HepG2 (cell line): ENCODE measurements around the gene P3H2.

Experiments
- CTCF ChIP-seq: sonication (generic); formaldehyde crosslinking; IDR thresholded peaks from 2 replicates; pipeline ENCODE4 v1.5.0; 2020; ENCODE audit warnings: mild to moderate bottlenecking, missing genetic modification reagents, moderate library complexity
- DNMT1 ChIP-seq: sonication (generic); formaldehyde crosslinking; IDR thresholded peaks from 2 replicates; pipeline ENCODE4 v1.5.1; 2020; ENCODE audit warnings: mild to moderate bottlenecking, missing genetic modification reagents
- EP300 ChIP-seq, 3 experiments: sonication (generic) in 1 of 3; formaldehyde crosslinking in 1 of 3; IDR thresholded peaks; 2 replicates each; pipeline versions ENCODE4 v1.5.1 to v1.6.1; 2011 to 2020; ENCODE audit warnings: low read depth in 2 of 3, low read length in 2 of 3, borderline replicate concordance in 1 of 3, improper control_type of control experiment in 1 of 3, mild to moderate bottlenecking in 1 of 3, missing genetic modification reagents in 1 of 3, moderate library complexity in 1 of 3
- ETV6 ChIP-seq: sonication (generic); formaldehyde crosslinking; conservative IDR thresholded peaks from 2 replicates; pipeline ENCODE4 v1.4.0; 2020; ENCODE audit warnings: missing genetic modification reagents
- EZH2 ChIP-seq: conservative IDR thresholded peaks from 2 replicates; pipeline ENCODE4 v1.6.1; 2012; ENCODE audit warnings: mild to moderate bottlenecking, low read depth, low read length, moderate library complexity
- KDM1A ChIP-seq: IDR thresholded peaks from 2 replicates; pipeline ENCODE4 v1.6.1; 2016; ENCODE audit warnings: missing compliant biosample characterization
- MAX ChIP-seq: IDR thresholded peaks from 2 replicates; pipeline ENCODE4 v1.6.1; 2012; ENCODE audit warnings: inconsistent platforms
- MAZ ChIP-seq, 2 experiments: sonication (generic) in 1 of 2; formaldehyde crosslinking in 1 of 2; IDR thresholded peaks; 2 replicates each; pipeline versions ENCODE4 v1.5.0 to v1.6.1; 2012 to 2020; ENCODE audit warnings: low read depth in 2 of 2, mild to moderate bottlenecking in 2 of 2, borderline replicate concordance in 1 of 2, improper control_type of control experiment in 1 of 2, low read length in 1 of 2, missing genetic modification reagents in 1 of 2, moderate library complexity in 1 of 2
- POLR2A ChIP-seq, 2 experiments: IDR thresholded peaks; 2 replicates each; pipeline ENCODE4 v1.6.1; 2011; ENCODE audit warnings: low read depth in 2 of 2, low read length in 2 of 2, mild to moderate bottlenecking in 1 of 2, moderate library complexity in 1 of 2; ENCODE audit not compliant: insufficient read depth in 1 of 2
- REXO4 ChIP-seq: sonication (generic); formaldehyde crosslinking; IDR thresholded peaks from 2 replicates; pipeline ENCODE4 v1.8.0; 2022; ENCODE audit warnings: missing genetic modification reagents, mild to moderate bottlenecking, borderline replicate concordance
- SMAD3 ChIP-seq: sonication (generic); formaldehyde crosslinking; IDR thresholded peaks from 2 replicates; pipeline ENCODE4 v1.4.0; 2020; ENCODE audit warnings: missing genetic modification reagents
- ZNF235 ChIP-seq: sonication (generic); formaldehyde crosslinking; IDR thresholded peaks from 2 replicates; pipeline ENCODE4 v1.8.1; 2023; ENCODE audit warnings: mild to moderate bottlenecking, missing genetic modification reagents, borderline replicate concordance
- ZNF704 ChIP-seq: sonication (generic); formaldehyde crosslinking; IDR thresholded peaks from 2 replicates; pipeline ENCODE4 v1.8.1; 2023; ENCODE audit warnings: mild to moderate bottlenecking, inconsistent platforms, moderate library complexity, missing genetic modification reagents, borderline replicate concordance

- TF ChIP-seq REXO4 (CRISPR knock-in tag) (no peak), SMAD3 (CRISPR knock-in tag) (no peak), DNMT1 (CRISPR knock-in tag) (no peak), POLR2A (IDR thresholded peaks at IDR 0.05; ENCODE audit: insufficient read depth in 1 of 2, low read depth in 2 of 2, low read length in 2 of 2) (no peak), KDM1A (no peak), CTCF (CRISPR knock-in tag) (no peak), ZNF704 (CRISPR knock-in tag) (no peak), MAZ (IDR thresholded peaks at IDR 0.05; ENCODE audit: borderline replicate concordance, low read depth, low read length) (no peak), MAZ (CRISPR knock-in tag; IDR thresholded peaks at IDR 0.05; ENCODE audit: low read depth) (no peak), EP300 (IDR thresholded peaks at IDR 0.05; ENCODE audit: low read depth in 2 of 2, low read length in 2 of 2) (no peak), EP300 (CRISPR knock-in tag; IDR thresholded peaks at IDR 0.05; ENCODE audit: borderline replicate concordance) (no peak), MAX (no peak), ETV6 (CRISPR knock-in tag) (no peak), ZNF235 (CRISPR knock-in tag) (no peak), EZH2 (no peak; the same call in 1 of the 2 replicates)
Observed at GRCh38 chr3:190119461-190120268, 1.0 kb downstream of the P3H2 start.
